ENCODE data around the gene NDUFA5.

Gene NDUFA5

GRCh38 chr7:123604739-123605138 lies 47.1 kb upstream of the NDUFA5 start:
- ChIA-PET CTCF (no interaction called here), POLR2A (no interaction called here)
- Histone ChIP-seq H3K36me3 (ENCODE audit: control insufficient read depth in 2 of 2, insufficient read depth in 1 of 2, low read length in 2 of 2) (no peaks in the 10 kb centered on the region), H3K9me3 (ENCODE audit: control insufficient read depth, insufficient read depth, low read depth, low read length) (no peaks in the 10 kb centered on the region), H3K27ac (ENCODE audit: extremely low read depth, low read depth, low read length) (no peak overlapping the region), H3K4me3 (ENCODE audit: low read depth, low read length) (no peak overlapping the region), H3K4me1 (ENCODE audit: control insufficient read depth, insufficient read depth, low read length) (no peaks in the 10 kb centered on the region)
- no peak for TF ChIP-seq ZNF184 (tag by site-specific recombination; IDR thresholded peaks at IDR 0.05)
- TF ChIP-seq, protein P1, sequence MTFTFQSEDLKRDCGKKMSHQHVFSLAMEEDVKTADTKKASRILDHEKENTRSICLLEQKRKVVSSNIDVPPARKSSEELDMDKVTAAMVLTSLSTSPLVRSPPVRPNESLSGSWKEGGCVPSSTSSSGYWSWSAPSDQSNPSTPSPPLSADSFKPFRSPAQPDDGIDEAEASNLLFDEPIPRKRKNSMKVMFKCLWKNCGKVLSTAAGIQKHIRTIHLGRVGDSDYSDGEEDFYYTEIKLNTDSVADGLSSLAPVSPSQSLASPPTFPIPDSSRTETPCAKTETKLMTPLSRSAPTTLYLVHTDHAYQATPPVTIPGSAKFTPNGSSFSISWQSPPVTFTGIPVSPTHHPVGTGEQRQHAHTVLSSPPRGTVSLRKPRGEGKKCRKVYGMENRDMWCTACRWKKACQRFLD (tag by site-specific recombination; IDR thresholded peaks at IDR 0.05): no peak
- TF ChIP-seq, protein P2, sequence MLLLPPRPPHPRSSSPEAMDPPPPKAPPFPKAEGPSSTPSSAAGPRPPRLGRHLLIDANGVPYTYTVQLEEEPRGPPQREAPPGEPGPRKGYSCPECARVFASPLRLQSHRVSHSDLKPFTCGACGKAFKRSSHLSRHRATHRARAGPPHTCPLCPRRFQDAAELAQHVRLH (tag by site-specific recombination; IDR thresholded peaks at IDR 0.05): no peak
- TF ChIP-seq ZNF146 (tag by site-specific recombination; IDR thresholded peaks at IDR 0.05): no peak
- no peak for TF ChIP-seq GLIS2 (tag by site-specific recombination; IDR thresholded peaks at IDR 0.05)

- H3K36me3 ChIP-seq (ENCODE audit: control insufficient read depth in 2 of 2, insufficient read depth in 1 of 2, low read length in 2 of 2): no peaks in the 10 kb centered on the region
- H3K4me3 ChIP-seq (ENCODE audit: low read depth, low read length): no peak overlapping the region
- H3K27ac ChIP-seq (ENCODE audit: extremely low read depth, low read depth, low read length): no peak overlapping the region
- ChIA-PET CTCF (no interaction called here), POLR2A (no interaction called here)
- no peaks in the 10 kb centered on the region for H3K9me3 ChIP-seq (ENCODE audit: control insufficient read depth, insufficient read depth, low read depth, low read length)
- H3K4me1 ChIP-seq (ENCODE audit: control insufficient read depth, insufficient read depth, low read length): no peaks in the 10 kb centered on the region
- no peak for TF ChIP-seq SP3 (tag by site-specific recombination; IDR thresholded peaks at IDR 0.05)
- no peak for TF ChIP-seq TCF7L2 (IDR thresholded peaks at IDR 0.05; ENCODE audit: borderline replicate concordance, low read depth, low read length)
- TF ChIP-seq ATF2 (tag by site-specific recombination; IDR thresholded peaks at IDR 0.05; ENCODE audit: low read depth): no peak
- TF ChIP-seq ZSCAN18 (tag by site-specific recombination; IDR thresholded peaks at IDR 0.05): no peak
- TF ChIP-seq ZNF514 (tag by site-specific recombination; IDR thresholded peaks at IDR 0.05): no peak
- TF ChIP-seq ZNF561 (tag by site-specific recombination; IDR thresholded peaks at IDR 0.05; ENCODE audit: borderline replicate concordance): no peak
- TF ChIP-seq PRDM6 (tag by site-specific recombination; IDR thresholded peaks at IDR 0.05): no peak
- TF ChIP-seq ZNF596 (tag by site-specific recombination; IDR thresholded peaks at IDR 0.05): no peak
- TF ChIP-seq REPIN1 (tag by site-specific recombination; IDR thresholded peaks at IDR 0.05; ENCODE audit: low read depth): no peak
- no peak for TF ChIP-seq PBX3 (CRISPR knock-in tag; IDR thresholded peaks at IDR 0.05)
- TF ChIP-seq, protein P3, sequence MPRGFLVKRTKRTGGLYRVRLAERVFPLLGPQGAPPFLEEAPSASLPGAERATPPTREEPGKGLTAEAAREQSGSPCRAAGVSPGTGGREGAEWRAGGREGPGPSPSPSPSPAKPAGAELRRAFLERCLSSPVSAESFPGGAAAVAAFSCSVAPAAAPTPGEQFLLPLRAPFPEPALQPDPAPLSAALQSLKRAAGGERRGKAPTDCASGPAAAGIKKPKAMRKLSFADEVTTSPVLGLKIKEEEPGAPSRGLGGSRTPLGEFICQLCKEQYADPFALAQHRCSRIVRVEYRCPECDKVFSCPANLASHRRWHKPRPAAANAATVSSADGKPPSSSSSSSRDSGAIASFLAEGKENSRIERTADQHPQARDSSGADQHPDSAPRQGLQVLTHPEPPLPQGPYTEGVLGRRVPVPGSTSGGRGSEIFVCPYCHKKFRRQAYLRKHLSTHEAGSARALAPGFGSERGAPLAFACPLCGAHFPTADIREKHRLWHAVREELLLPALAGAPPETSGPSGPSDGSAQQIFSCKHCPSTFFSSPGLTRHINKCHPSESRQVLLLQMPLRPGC (tag by site-specific recombination; IDR thresholded peaks at IDR 0.05): no peak
- no peak for TF ChIP-seq ZNF184 (tag by site-specific recombination; IDR thresholded peaks at IDR 0.05)
- TF ChIP-seq GLIS1 (tag by site-specific recombination; IDR thresholded peaks at IDR 0.05): no peak
- TF ChIP-seq ZBTB49 (tag by site-specific recombination; IDR thresholded peaks at IDR 0.05; ENCODE audit: low read depth): no peak
- TF ChIP-seq ZNF416 (tag by site-specific recombination; IDR thresholded peaks at IDR 0.05): no peak
- TF ChIP-seq, protein P4, sequence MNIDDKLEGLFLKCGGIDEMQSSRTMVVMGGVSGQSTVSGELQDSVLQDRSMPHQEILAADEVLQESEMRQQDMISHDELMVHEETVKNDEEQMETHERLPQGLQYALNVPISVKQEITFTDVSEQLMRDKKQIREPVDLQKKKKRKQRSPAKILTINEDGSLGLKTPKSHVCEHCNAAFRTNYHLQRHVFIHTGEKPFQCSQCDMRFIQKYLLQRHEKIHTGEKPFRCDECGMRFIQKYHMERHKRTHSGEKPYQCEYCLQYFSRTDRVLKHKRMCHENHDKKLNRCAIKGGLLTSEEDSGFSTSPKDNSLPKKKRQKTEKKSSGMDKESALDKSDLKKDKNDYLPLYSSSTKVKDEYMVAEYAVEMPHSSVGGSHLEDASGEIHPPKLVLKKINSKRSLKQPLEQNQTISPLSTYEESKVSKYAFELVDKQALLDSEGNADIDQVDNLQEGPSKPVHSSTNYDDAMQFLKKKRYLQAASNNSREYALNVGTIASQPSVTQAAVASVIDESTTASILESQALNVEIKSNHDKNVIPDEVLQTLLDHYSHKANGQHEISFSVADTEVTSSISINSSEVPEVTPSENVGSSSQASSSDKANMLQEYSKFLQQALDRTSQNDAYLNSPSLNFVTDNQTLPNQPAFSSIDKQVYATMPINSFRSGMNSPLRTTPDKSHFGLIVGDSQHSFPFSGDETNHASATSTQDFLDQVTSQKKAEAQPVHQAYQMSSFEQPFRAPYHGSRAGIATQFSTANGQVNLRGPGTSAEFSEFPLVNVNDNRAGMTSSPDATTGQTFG (tag by site-specific recombination; IDR thresholded peaks at IDR 0.05; ENCODE audit: borderline replicate concordance): no peak
- TF ChIP-seq KLF9 (tag by site-specific recombination; IDR thresholded peaks at IDR 0.05; ENCODE audit: low read depth): no peak
Observed at GRCh38 chr7:123602648-123603047, 45.0 kb upstream of the NDUFA5 start.

Data from HEK293 (cell line).